Stimulated activated memory B cell treated with anti-CD40 and anti-IgM and Interleukin-4, amounts not matched to agents 10 μg/mL and 1 μg/mL and 100 μg/mL, for 72 hours (primary cell): Measurements from ENCODE around the gene ASTN2.

Experiments
- ATAC-seq: fragments of 150-1000 bp; cut with Tn5 transposase; 2 replicates; pipeline ENCODE4 v1.10.0; 2021
- H3K27ac Mint-ChIP-seq: one replicate; pipeline ENCODE4 v1.8.0; 2022; ENCODE audit warnings: mild to moderate bottlenecking, mixed read lengths
- H3K27me3 Mint-ChIP-seq: one replicate; pipeline ENCODE4 v1.8.0; 2022; ENCODE audit warnings: mixed read lengths
- H3K36me3 Mint-ChIP-seq: one replicate; pipeline ENCODE4 v1.8.0; 2022; ENCODE audit warnings: mixed read lengths
- H3K4me1 Mint-ChIP-seq: one replicate; pipeline ENCODE4 v1.8.0; 2022; ENCODE audit warnings: mixed read lengths
- H3K4me3 Mint-ChIP-seq: one replicate; pipeline ENCODE4 v1.8.0; 2022; ENCODE audit warnings: mild to moderate bottlenecking, moderate library complexity, mixed read lengths
- H3K9me3 Mint-ChIP-seq: one replicate; pipeline ENCODE4 v1.8.0; 2022; ENCODE audit warnings: mixed read lengths

The ASTN2 gene

DNA sequence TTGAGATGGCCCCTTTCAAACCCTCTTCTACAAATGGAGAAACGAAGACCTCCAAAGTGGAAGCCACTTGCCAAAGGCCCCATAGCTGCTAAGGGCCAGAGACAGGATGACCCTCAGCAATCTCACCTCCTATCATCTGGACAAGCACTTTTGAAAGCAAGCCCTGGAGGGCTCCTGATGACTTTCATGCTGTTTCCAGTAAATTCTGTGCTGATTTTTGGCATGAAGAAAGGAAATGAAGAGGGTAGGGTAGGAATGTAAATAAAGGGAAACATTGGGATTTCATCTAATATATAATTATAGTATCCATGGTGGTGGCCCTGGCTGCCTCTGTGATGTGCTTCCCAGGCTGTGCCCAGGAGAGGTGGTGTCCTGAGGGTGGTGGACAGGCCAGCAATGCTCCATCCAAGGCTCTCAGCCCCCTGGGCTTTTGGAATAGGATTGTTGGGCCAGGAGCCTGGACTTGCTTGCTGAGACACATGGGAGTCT lies 935.8 kb downstream of the ASTN2 start:
- peaks cover 9% of the 10 kb centered on the region for H3K27me3 Mint-ChIP-seq
- H3K4me3 Mint-ChIP-seq = no peak overlapping the region
- peaks cover 4% of the 10 kb centered on the region for H3K9me3 Mint-ChIP-seq
- no peak overlapping the region for H3K27ac Mint-ChIP-seq
- ATAC-seq = no peak
- H3K4me1 Mint-ChIP-seq = peaks cover 5% of the 10 kb centered on the region
- H3K36me3 Mint-ChIP-seq = peaks cover 38% of the 10 kb centered on the region

DNA sequence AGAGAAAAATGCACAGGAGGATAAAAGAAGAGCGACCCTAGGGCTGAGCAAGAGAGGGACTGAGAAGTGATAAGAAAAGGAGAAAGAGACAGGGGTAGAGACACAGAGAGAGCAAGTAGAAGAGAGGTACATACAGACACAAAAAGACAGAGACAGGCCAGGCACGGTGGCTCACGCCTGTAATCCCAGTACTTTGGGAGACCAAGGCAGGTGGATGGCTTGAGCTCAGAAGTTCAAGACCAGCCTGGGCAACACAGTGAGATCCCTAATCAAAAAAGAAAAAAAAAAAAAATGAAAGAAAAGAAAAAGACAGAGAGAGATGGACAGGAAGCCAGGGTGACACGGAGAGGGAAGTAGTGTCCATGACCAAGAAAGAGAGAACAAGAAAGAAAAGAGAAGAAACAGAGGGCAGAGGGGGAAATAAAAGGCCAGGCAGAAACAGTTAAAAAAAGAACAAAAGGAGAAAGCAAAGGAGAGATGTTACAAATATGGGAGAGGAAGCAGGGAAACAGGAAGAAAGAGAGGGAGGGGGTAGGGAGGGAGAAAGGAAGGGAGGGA lies 937.2 kb downstream of the ASTN2 start:
- H3K27ac Mint-ChIP-seq = no peak overlapping the region
- H3K4me1 Mint-ChIP-seq = peaks cover 5% of the 10 kb centered on the region
- no peak for ATAC-seq
- H3K9me3 Mint-ChIP-seq = peaks cover 4% of the 10 kb centered on the region
- no peak overlapping the region for H3K4me3 Mint-ChIP-seq
- H3K27me3 Mint-ChIP-seq = peaks cover 9% of the 10 kb centered on the region
- peaks cover 38% of the 10 kb centered on the region for H3K36me3 Mint-ChIP-seq

GRCh38 chr9:116476935-116477381 lies 937.9 kb downstream of the ASTN2 start:
- Mint-ChIP-seq H3K27me3 (peaks cover 9% of the 10 kb centered on the region), H3K27ac (no peak overlapping the region), H3K9me3 (peaks cover 4% of the 10 kb centered on the region), H3K4me3 (no peak overlapping the region), H3K36me3 (peaks cover 38% of the 10 kb centered on the region), H3K4me1 (peaks cover 5% of the 10 kb centered on the region)
- ATAC-seq = no peak

- no peak for ATAC-seq
- H3K27me3 Mint-ChIP-seq = peaks cover 9% of the 10 kb centered on the region
- no peak overlapping the region for H3K27ac Mint-ChIP-seq
- peaks cover 38% of the 10 kb centered on the region for H3K36me3 Mint-ChIP-seq
- H3K4me1 Mint-ChIP-seq = peaks cover 5% of the 10 kb centered on the region
- no peak overlapping the region for H3K4me3 Mint-ChIP-seq
- H3K9me3 Mint-ChIP-seq = peaks cover 4% of the 10 kb centered on the region
These were observed 938.9 kb downstream of the ASTN2 start for GRCh38 chr9:116476002-116476401.

- Mint-ChIP-seq H3K4me1 (peaks cover 5% of the 10 kb centered on the region), H3K9me3 (peaks cover 4% of the 10 kb centered on the region), H3K27me3 (peaks cover 9% of the 10 kb centered on the region), H3K27ac (no peak overlapping the region), H3K4me3 (no peak overlapping the region), H3K36me3 (peaks cover 35% of the 10 kb centered on the region)
- no peak for ATAC-seq
These were observed 939.7 kb downstream of the ASTN2 start for GRCh38 chr9:116475201-116475600.

GRCh38 chr9:116471944-116472506 lies 942.8 kb downstream of the ASTN2 start:
- no peak for ATAC-seq
- no peak overlapping the region for H3K27ac Mint-ChIP-seq
- H3K9me3 Mint-ChIP-seq = no peaks in the 10 kb centered on the region
- H3K4me3 Mint-ChIP-seq = no peak overlapping the region
- peaks cover 14% of the 10 kb centered on the region for H3K36me3 Mint-ChIP-seq
- H3K4me1 Mint-ChIP-seq = no peaks in the 10 kb centered on the region
- no peaks in the 10 kb centered on the region for H3K27me3 Mint-ChIP-seq

- Mint-ChIP-seq H3K27me3 (no peaks in the 10 kb centered on the region), H3K27ac (no peak overlapping the region), H3K9me3 (no peaks in the 10 kb centered on the region), H3K36me3 (peaks cover 8% of the 10 kb centered on the region), H3K4me1 (no peaks in the 10 kb centered on the region), H3K4me3 (no peak overlapping the region)
- ATAC-seq = no peak
These were observed 943.6 kb downstream of the ASTN2 start for GRCh38 chr9:116471093-116471906.

DNA sequence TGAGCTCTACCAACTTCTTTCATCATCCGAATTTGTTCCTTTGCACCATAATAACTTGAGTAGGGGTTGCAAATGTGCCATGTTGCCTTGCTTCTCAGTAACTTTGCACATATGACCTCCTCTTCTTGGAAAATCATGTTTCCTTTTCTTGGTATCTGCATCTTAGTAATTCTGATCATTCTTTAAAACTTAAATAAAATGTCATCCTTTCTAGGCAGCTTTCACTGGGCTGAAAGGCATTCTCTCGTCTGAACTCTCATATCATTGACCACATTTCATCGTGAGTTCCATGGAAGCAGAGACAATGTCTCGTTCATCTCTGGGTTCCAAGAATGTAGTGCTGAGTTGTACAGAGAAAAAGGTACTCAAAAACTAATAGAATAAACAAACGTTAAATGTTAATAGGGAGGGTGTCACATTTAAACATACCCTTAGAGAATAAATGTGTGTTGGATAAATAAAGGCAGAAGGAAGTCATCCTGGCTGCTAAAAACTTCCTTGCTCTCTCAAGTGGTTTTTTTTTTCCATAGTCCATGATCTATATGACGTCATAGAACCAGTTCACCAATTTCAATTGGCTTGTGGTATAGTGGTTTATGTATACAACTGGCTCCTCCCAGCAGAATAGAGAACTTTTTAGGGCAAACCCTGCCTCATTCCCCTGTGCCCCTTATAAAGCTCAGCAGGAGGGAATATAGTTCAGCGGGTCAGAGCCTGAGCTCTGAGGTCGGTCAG lies 945.9 kb downstream of the ASTN2 start:
- Mint-ChIP-seq H3K4me3 (no peak overlapping the region), H3K4me1 (no peaks in the 10 kb centered on the region), H3K9me3 (no peaks in the 10 kb centered on the region), H3K27ac (no peak overlapping the region), H3K36me3 (no peaks in the 10 kb centered on the region), H3K27me3 (no peaks in the 10 kb centered on the region)
- ATAC-seq = no peak

DNA sequence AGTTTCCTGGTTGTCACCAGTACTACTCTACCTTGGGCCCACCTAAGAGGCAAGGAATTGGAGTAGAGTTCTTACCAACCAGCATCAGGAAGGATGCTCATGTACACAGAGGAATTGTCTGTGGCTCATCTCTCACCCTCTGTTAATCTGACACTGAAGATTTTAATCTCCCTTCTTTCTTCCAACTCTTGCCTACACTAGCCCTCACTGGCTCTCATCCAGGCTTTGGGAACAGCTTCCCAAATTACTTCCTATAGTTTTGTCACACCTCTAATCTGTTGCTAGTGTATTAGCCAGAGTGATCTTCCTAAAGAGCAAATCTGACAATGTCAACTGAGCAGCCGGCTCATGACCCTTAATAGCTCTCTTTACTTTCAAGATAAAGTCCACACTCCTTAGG lies 946.5 kb downstream of the ASTN2 start:
- H3K27ac Mint-ChIP-seq = no peak overlapping the region
- H3K4me1 Mint-ChIP-seq = no peaks in the 10 kb centered on the region
- no peaks in the 10 kb centered on the region for H3K27me3 Mint-ChIP-seq
- no peaks in the 10 kb centered on the region for H3K36me3 Mint-ChIP-seq
- no peak for ATAC-seq
- no peaks in the 10 kb centered on the region for H3K9me3 Mint-ChIP-seq
- no peak overlapping the region for H3K4me3 Mint-ChIP-seq

GRCh38 chr9:116467740-116468351 lies 947.0 kb downstream of the ASTN2 start:
- Mint-ChIP-seq H3K4me3 (no peak overlapping the region), H3K4me1 (no peaks in the 10 kb centered on the region), H3K27me3 (no peaks in the 10 kb centered on the region), H3K27ac (no peak overlapping the region), H3K36me3 (no peaks in the 10 kb centered on the region), H3K9me3 (no peaks in the 10 kb centered on the region)
- no peak for ATAC-seq

DNA sequence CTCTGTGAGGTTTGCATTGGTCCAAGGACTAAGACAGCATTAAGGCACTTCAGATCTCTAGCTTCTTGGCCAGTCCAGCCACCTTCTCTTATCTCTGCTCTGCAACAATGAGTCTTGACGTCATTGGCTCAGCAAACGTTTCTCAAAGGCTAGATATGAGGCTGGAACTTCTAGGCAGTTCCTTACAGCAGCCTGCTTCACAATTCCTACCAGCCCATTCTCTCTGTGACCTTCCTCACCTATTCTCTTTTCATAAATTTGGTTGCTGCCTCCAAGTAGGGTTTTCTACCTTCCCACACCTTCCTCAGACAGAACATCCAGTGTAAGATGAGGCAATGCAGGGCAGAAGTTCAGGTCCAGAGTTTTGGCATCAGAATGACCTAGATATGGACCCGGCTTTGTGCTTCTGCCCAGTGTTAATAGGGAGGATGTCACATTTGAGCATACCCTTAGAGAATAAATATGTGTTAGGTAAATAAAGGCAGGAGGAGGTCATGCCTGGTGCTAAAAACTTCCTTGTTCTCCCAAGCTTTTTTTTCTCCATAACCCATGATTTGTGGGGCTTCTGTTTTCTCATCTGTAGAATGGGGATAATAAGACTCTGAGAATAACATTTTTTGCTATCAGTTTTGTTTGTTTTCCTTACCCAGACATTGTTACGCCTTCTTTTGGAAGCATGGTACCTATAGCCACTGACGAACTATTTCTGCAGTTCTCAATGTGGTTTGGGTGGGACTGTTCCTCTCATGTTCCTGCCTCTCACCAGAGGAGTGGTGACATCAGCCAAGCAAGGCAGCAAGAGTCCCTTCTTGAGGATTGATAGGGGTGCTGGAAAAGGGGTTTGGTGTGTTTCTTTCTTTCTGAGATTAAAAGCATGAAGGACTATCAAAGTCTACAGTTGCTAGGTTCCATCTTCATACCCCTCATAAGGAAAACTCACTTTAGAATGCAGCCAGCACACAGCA lies 948.3 kb downstream of the ASTN2 start:
- Mint-ChIP-seq H3K4me1 (no peaks in the 10 kb centered on the region), H3K4me3 (no peak overlapping the region), H3K27ac (no peak overlapping the region), H3K9me3 (no peaks in the 10 kb centered on the region), H3K27me3 (no peaks in the 10 kb centered on the region), H3K36me3 (no peaks in the 10 kb centered on the region)
- ATAC-seq = no peak

GRCh38 chr9:116465576-116466270 lies 949.1 kb downstream of the ASTN2 start:
- ATAC-seq = no peak
- H3K9me3 Mint-ChIP-seq = no peaks in the 10 kb centered on the region
- H3K4me1 Mint-ChIP-seq = no peaks in the 10 kb centered on the region
- no peaks in the 10 kb centered on the region for H3K36me3 Mint-ChIP-seq
- no peak overlapping the region for H3K4me3 Mint-ChIP-seq
- no peak overlapping the region for H3K27ac Mint-ChIP-seq
- H3K27me3 Mint-ChIP-seq = no peaks in the 10 kb centered on the region

DNA sequence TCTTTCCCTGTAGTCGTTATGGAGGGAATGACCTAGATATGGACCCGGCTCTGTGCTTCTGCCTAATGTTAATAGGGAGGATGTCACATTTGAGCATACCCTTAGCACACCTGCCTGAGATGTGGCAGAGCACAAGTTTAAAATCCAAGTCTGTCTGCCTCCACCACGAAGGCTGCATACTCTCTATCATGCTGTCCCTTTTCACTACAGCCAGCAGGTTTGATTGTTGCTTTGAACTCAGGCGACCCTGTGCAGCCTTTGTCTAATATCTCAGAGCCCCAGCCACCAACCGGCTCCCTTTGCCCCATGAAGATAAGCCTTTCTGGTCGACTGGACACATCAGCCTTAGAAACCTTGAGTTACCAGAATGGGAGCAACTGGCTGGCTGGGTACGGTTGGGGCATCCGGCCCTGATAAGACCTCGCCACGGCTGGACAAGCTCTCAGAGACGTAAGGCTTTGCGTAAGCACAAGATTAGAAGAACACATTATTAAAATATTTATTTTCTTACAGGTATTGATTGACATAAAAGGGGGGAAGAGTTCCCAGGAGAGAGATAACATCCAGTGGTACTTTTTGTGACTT lies 949.8 kb downstream of the ASTN2 start:
- no peak overlapping the region for H3K4me3 Mint-ChIP-seq
- H3K36me3 Mint-ChIP-seq = no peaks in the 10 kb centered on the region
- no peaks in the 10 kb centered on the region for H3K9me3 Mint-ChIP-seq
- no peaks in the 10 kb centered on the region for H3K4me1 Mint-ChIP-seq
- no peak for ATAC-seq
- no peaks in the 10 kb centered on the region for H3K27me3 Mint-ChIP-seq
- no peak overlapping the region for H3K27ac Mint-ChIP-seq
